Measurements from ENCODE around the gene DOCK11.

DNA sequence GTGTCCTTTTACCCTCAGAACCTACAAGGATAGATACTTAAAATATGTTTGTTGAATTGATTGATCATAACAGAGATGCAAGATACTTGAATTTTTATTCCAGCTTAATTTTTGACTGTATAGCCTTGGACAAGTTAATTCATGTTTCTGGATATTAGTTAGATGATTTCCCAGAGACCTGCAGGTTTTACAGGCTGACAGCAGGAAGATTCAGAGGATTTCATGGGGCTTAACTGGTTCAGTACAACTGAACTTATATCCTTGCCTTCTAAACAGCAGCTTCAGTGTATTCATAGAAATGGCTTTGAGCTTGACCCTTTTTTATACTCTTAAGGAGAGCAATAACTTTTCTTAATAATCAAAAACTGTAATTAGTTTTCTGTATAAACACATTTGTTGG lies 169.6 kb downstream of the DOCK11 start:
- TF ChIP-seq EZH2 (IDR thresholded peaks at IDR 0.05) (no peak), POLR2AphosphoS5 (IDR thresholded peaks at IDR 0.05; ENCODE audit: borderline replicate concordance, low read depth, low read length) (no peak), FOXP2 (optimal IDR thresholded peaks at IDR 0.05; ENCODE audit: control extremely low read depth, extremely low read length, insufficient read depth) (no peak)
